Panc1 (cell line): Measurements from ENCODE around the gene SNPH. TPM values are rescaled to one million over a fixed set of nuclear protein-coding genes. Genes with fewer than 3 reads are reported as not detected.

ENCODE experiments used
- ATAC-seq: fragments of 200-7000 bp; cut with Tn5 transposase; 2 replicates; pipeline ENCODE4 v1.9.1; 2020; ENCODE audit warnings: mild to moderate bottlenecking, moderate library complexity
- BruUV-seq: library from RNA; stranded (reverse); fragments of 400-500 nt; replicated peaks from 2 replicates; lab custom pipeline; 2021; lab: Mats Ljungman, UMichigan
- CTCF ChIA-PET: fragments of 300-600 bp; sonication (Branson Sonifier 250); formaldehyde crosslinking; loops from one replicate; lab custom pipeline; 2022; ENCODE audit warnings: antibody characterized with exemption; lab: Charles Lee
- POLR2A ChIA-PET: fragments of 300-600 bp; sonication (Branson Sonifier 250); formaldehyde crosslinking; loops from one replicate; lab custom pipeline; 2022; ENCODE audit warnings: antibody characterized with exemption; lab: Charles Lee
- DNase-seq: peaks from one replicate; pipeline ENCODE4 v3.0.0-alpha.2; 2010; ENCODE audit warnings: low read depth, low spot score
- H3K27ac ChIP-seq: 2 replicates; pipeline ENCODE4 v1.5.1; 2011; ENCODE audit warnings: mild to moderate bottlenecking, low read length, inconsistent platforms
- H3K27me3 ChIP-seq: fragments of 200-500 bp; sonication (Bioruptor generic); 2 replicates; pipeline ENCODE4 v1.6.0; 2014; ENCODE audit warnings: low read length, inconsistent platforms; ENCODE audit not compliant: control insufficient read depth, insufficient read depth
- H3K36me3 ChIP-seq: fragments of 200-500 bp; sonication (Bioruptor generic); 2 replicates; pipeline ENCODE4 v1.5.1; 2014; ENCODE audit warnings: inconsistent platforms, mild to moderate bottlenecking, low read length, moderate library complexity; ENCODE audit not compliant: control insufficient read depth, insufficient read depth
- H3K4me1 ChIP-seq: 2 replicates; pipeline ENCODE4 v1.5.1; 2011; ENCODE audit warnings: inconsistent platforms, mild to moderate bottlenecking, low read length, moderate library complexity; ENCODE audit not compliant: control insufficient read depth, insufficient read depth
- H3K4me3 ChIP-seq, 2 experiments: 2 replicates each; pipeline ENCODE4 v1.5.1; 2011 to 2012; ENCODE audit warnings: low read depth in 2 of 2, low read length in 2 of 2, mild to moderate bottlenecking in 2 of 2, inconsistent platforms in 1 of 2, moderate library complexity in 1 of 2
- H3K9me3 ChIP-seq: fragments of 200-500 bp; sonication (Bioruptor generic); 2 replicates; pipeline ENCODE4 v1.5.1; 2014; ENCODE audit warnings: low read depth, mild to moderate bottlenecking, inconsistent platforms, low read length, moderate library complexity; ENCODE audit not compliant: control insufficient read depth, insufficient read depth
- POLR2AphosphoS5 ChIP-seq: IDR thresholded peaks from 2 replicates; pipeline ENCODE4 v1.6.1; 2012; ENCODE audit warnings: mild to moderate bottlenecking, low read depth, low read length, moderate library complexity
- SIN3A ChIP-seq: IDR thresholded peaks from 2 replicates; pipeline ENCODE4 v1.6.1; 2012; ENCODE audit warnings: low read depth, mild to moderate bottlenecking, low read length, moderate library complexity, borderline replicate concordance; ENCODE audit not compliant: insufficient read depth
- TCF7L2 ChIP-seq: IDR thresholded peaks from 2 replicates; pipeline ENCODE4 v1.6.1; 2011; ENCODE audit warnings: mild to moderate bottlenecking, low read depth, low read length, inconsistent platforms
- in situ Hi-C: cut with HindIII; loops from 2 replicates; pipeline ENCODE4 v1.10.0; 2016; ENCODE audit warnings: low sequenced_read_pairs, low pct_unique_long_range_greater_than_20kb
- intact Hi-C: fragments of 100-400 bp; cut with micrococcal nuclease; formaldehyde crosslinking; loops from one replicate; pipeline ENCODE4 v1.10.0; 2022; ENCODE audit not compliant: unreplicated experiment
- total RNA-seq: library from RNA; stranded (reverse); gene quantifications from one replicate; pipeline ENCODE4 v1.2.1, GENCODE V29; 2021; ENCODE audit not compliant: unreplicated experiment
- TF ChIP-seq, protein P1 (sequence below), 2 experiments: IDR thresholded peaks; 2 replicates each; pipeline ENCODE4 v1.6.1; 2011 to 2012; ENCODE audit warnings: low read depth in 2 of 2, control low read depth in 1 of 2, low read length in 1 of 2, mild to moderate bottlenecking in 1 of 2, moderate library complexity in 1 of 2; ENCODE audit not compliant: insufficient read depth in 1 of 2
- TF ChIP-seq, protein P2 (sequence below): fragments of 450-650 bp; IDR thresholded peaks from 2 replicates; pipeline ENCODE4 v1.5.1; 2017; ENCODE audit warnings: mild to moderate bottlenecking

Gene SNPH
- total RNA-seq, 1 experiment from 2014 or later: 6.4 TPM

DNA sequence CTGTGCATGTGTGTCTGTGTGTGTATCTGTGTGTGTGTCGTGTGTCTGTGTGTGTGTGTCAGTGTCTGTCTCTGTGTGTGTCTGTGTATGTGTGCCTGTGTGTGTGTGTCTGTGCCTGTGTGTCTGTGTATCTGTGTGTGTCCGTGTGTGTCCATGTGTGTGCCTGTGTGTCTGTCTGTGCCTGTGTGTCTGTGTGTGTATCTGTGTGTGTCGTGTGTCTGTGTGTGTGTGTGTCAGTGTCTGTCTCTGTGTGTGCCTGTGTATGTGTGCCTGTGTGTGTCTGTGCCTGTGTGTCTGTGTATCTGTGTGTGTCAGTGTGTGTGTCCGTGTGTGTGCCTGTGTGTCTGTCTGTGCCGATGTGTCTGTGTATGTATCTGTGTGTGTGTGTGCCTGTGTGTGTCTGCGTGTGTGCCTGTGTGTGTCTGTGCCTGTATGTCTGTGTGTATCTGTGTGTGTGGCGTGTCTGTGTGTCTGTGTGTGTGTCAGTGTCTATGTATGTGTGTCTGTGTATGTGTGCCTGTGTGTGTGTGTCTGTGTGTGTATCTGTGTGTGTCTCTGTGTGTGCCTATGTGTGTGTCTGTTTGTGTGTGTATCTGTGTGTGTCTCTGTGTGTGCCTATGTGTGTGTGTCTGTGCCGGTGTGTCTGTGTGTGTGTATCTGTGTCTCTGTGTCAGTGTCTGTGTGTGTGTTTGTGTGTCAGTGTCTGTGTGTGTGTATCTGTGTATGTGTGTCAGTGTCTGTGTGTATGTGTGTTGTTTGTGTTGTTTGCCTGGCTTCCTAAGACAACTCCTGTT lies 11.6 kb downstream of the SNPH start:
- no peak for DNase-seq
- intact Hi-C loops (no loop called here), in situ Hi-C loops (no loop called here)
- Histone ChIP-seq H3K4me1 (no peaks in the 10 kb centered on the region), H3K27me3 (no peaks in the 10 kb centered on the region), H3K36me3 (no peaks in the 10 kb centered on the region), H3K4me3 (no peak overlapping the region), H3K9me3 (no peaks in the 10 kb centered on the region), H3K27ac (no peak overlapping the region)
- TF ChIP-seq POLR2AphosphoS5: no peak
- TF ChIP-seq, protein P1, sequence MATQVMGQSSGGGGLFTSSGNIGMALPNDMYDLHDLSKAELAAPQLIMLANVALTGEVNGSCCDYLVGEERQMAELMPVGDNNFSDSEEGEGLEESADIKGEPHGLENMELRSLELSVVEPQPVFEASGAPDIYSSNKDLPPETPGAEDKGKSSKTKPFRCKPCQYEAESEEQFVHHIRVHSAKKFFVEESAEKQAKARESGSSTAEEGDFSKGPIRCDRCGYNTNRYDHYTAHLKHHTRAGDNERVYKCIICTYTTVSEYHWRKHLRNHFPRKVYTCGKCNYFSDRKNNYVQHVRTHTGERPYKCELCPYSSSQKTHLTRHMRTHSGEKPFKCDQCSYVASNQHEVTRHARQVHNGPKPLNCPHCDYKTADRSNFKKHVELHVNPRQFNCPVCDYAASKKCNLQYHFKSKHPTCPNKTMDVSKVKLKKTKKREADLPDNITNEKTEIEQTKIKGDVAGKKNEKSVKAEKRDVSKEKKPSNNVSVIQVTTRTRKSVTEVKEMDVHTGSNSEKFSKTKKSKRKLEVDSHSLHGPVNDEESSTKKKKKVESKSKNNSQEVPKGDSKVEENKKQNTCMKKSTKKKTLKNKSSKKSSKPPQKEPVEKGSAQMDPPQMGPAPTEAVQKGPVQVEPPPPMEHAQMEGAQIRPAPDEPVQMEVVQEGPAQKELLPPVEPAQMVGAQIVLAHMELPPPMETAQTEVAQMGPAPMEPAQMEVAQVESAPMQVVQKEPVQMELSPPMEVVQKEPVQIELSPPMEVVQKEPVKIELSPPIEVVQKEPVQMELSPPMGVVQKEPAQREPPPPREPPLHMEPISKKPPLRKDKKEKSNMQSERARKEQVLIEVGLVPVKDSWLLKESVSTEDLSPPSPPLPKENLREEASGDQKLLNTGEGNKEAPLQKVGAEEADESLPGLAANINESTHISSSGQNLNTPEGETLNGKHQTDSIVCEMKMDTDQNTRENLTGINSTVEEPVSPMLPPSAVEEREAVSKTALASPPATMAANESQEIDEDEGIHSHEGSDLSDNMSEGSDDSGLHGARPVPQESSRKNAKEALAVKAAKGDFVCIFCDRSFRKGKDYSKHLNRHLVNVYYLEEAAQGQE (IDR thresholded peaks at IDR 0.05; ENCODE audit: insufficient read depth in 1 of 2, low read depth in 2 of 2, low read length in 1 of 2): no peak
- no peak for ATAC-seq
- ChIA-PET POLR2A (no interaction called here), CTCF (no interaction called here)
- no TSS peak for BruUV-seq

DNA sequence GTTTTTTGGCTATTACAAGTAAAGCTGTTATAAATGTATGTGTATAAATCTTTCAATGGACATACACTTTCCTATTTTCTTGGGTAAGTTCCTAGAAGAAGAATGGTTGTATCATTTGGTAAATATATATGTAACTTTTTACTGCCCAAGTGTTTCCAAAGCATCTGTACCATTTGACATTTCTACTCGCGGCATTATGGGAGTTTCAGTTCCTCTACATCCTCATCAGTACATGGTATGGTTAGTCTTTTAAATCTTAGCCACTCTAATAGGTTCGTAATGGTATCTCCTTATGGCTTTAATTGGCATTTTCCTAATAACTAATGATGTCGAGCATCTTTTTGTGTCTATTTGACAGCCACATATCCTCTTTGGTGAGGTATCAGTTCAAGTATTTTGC lies 12.9 kb downstream of the SNPH start:
- no peaks in the 10 kb centered on the region for H3K27me3 ChIP-seq
- ChIA-PET CTCF (no interaction called here), POLR2A (no interaction called here)
- DNase-seq (no peak), ATAC-seq (no peak)
- no peaks in the 10 kb centered on the region for H3K36me3 ChIP-seq
- intact Hi-C loops: no loop called here
- TF ChIP-seq, protein P1 (IDR thresholded peaks at IDR 0.05; ENCODE audit: insufficient read depth in 1 of 2, low read depth in 2 of 2, low read length in 1 of 2): no peak
- TF ChIP-seq POLR2AphosphoS5 (no peak), TCF7L2 (no peak), SIN3A (no peak)
- TF ChIP-seq, protein P2, sequence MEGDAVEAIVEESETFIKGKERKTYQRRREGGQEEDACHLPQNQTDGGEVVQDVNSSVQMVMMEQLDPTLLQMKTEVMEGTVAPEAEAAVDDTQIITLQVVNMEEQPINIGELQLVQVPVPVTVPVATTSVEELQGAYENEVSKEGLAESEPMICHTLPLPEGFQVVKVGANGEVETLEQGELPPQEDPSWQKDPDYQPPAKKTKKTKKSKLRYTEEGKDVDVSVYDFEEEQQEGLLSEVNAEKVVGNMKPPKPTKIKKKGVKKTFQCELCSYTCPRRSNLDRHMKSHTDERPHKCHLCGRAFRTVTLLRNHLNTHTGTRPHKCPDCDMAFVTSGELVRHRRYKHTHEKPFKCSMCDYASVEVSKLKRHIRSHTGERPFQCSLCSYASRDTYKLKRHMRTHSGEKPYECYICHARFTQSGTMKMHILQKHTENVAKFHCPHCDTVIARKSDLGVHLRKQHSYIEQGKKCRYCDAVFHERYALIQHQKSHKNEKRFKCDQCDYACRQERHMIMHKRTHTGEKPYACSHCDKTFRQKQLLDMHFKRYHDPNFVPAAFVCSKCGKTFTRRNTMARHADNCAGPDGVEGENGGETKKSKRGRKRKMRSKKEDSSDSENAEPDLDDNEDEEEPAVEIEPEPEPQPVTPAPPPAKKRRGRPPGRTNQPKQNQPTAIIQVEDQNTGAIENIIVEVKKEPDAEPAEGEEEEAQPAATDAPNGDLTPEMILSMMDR: no peak
- no peak overlapping the region for H3K4me3 ChIP-seq
- no peak overlapping the region for H3K27ac ChIP-seq
- no peaks in the 10 kb centered on the region for H3K9me3 ChIP-seq
- no peaks in the 10 kb centered on the region for H3K4me1 ChIP-seq
- in situ Hi-C loops: no loop called here
- no TSS peak for BruUV-seq
